Dendritic cell treated with granulocyte-macrophage colony-stimulating factor and Interleukin-4, amounts not matched to agents 40 ng/mL and 50 ng/mL, for 4 days (primary cell): ENCODE measurements around the gene HIKESHI.

Experiments
- H3K27ac Mint-ChIP-seq: one replicate; pipeline ENCODE4 v1.8.0; 2022; ENCODE audit warnings: mild to moderate bottlenecking, mixed read lengths
- H3K27me3 Mint-ChIP-seq: one replicate; pipeline ENCODE4 v1.8.0; 2022; ENCODE audit warnings: mild to moderate bottlenecking, mixed read lengths
- H3K36me3 Mint-ChIP-seq: one replicate; pipeline ENCODE4 v1.8.0; 2022; ENCODE audit warnings: low read depth, mixed read lengths
- H3K4me1 Mint-ChIP-seq: one replicate; pipeline ENCODE4 v1.8.0; 2022; ENCODE audit warnings: low read depth, mixed read lengths
- H3K4me3 Mint-ChIP-seq: one replicate; pipeline ENCODE4 v1.8.0; 2022; ENCODE audit warnings: mild to moderate bottlenecking, moderate library complexity, mixed read lengths
- H3K9me3 Mint-ChIP-seq: one replicate; pipeline ENCODE4 v1.8.0; 2022; ENCODE audit warnings: mixed read lengths
- intact Hi-C: fragments of 100-400 bp; cut with micrococcal nuclease; formaldehyde crosslinking; loops from one replicate; pipeline ENCODE4 v1.15.0; 2022

The HIKESHI gene, protein sequence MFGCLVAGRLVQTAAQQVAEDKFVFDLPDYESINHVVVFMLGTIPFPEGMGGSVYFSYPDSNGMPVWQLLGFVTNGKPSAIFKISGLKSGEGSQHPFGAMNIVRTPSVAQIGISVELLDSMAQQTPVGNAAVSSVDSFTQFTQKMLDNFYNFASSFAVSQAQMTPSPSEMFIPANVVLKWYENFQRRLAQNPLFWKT

GRCh38 chr11:86302092-86302793 is at the start of gene HIKESHI:
HIKESHI (plus strand) TSS chr11:86302240; CDS start chr11:86302449, 209 bp downstream.
- Mint-ChIP-seq H3K27ac (peak within 1 kb of the TSS; percentile 95), H3K27me3 (peaks cover 1% of the 10 kb centered on the region), H3K4me3 (peak within 1 kb of the TSS; percentile 97), H3K36me3 (peaks cover 21% of the 10 kb centered on the region), H3K9me3 (no peaks in the 10 kb centered on the region), H3K4me1 (peaks cover 20% of the 10 kb centered on the region)
- intact Hi-C loops = loop anchor here (2.0 to 10.0 kb wide), 3 partner anchors 637 to 677 kb away; partner anchors contain the start of genes CREBZF, DLG2, TMEM126A and TMEM126B

DNA sequence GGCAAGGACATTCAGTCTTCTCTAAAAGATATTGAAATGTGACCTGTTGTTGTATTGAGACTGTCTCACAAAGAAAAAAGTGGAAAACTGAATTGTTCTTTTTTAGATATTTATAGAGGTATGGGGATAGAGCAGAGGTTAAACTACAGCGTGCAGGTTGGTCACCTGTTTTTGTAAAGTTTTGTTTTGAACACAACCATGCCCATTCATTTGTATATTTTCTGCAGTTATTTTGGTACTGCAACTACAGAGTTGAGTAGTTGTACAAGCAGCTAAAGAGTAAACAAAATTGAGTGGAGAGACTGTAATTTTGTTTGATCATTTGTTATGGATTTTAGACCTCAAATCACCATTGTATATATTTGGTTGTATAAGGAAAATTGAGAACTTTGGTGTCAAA is 46.1 kb upstream of the HIKESHI start:
- H3K4me3 Mint-ChIP-seq = no peak overlapping the region
- peaks cover 6% of the 10 kb centered on the region for H3K4me1 Mint-ChIP-seq
- intact Hi-C loops = no loop called here
- H3K27me3 Mint-ChIP-seq = no peaks in the 10 kb centered on the region
- no peak overlapping the region for H3K27ac Mint-ChIP-seq
- H3K36me3 Mint-ChIP-seq = peaks cover 62% of the 10 kb centered on the region
- H3K9me3 Mint-ChIP-seq = no peaks in the 10 kb centered on the region

DNA sequence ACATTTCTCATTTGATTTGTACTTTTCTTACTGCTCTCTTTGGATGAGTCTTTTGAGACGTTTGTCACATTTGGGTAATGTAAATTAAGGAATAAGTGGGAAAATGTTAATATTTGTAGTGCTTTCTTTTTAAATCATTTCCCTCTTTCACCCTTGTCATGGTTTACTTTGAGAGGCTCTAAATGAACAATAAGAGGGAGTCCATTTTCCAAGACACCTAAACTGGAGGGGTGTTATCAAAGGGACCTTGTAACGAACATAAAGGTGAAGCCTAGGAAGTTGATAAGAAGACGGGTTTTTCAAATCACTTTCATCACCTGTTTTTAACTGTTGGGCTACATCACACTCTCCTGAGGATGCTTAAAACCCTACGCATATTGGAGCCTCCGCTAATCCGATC is 45.4 kb upstream of the HIKESHI start:
- Mint-ChIP-seq H3K36me3 (peaks cover 64% of the 10 kb centered on the region), H3K4me1 (peaks cover 6% of the 10 kb centered on the region), H3K27me3 (no peaks in the 10 kb centered on the region), H3K4me3 (no peak overlapping the region), H3K27ac (no peak overlapping the region), H3K9me3 (no peaks in the 10 kb centered on the region)
- intact Hi-C loops = no loop called here

DNA sequence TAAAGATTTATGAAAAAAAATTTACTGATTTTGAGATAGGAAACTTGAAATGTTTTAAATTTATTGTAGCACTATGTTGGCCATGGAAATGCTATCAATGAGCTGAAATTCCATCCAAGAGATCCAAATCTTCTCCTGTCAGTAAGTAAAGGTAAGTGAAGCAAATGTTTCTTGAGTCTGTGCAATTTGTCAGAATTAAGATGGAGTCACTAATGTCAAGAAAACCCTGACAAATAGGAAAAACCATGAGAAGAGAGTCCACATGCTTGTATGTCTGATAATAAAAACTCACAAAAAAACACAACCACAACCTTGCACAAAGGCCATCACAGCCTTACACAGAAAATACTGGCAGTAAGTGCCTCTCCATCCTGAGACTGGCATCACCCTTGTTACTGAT is 44.6 kb upstream of the HIKESHI start:
- Mint-ChIP-seq H3K27me3 (no peaks in the 10 kb centered on the region), H3K27ac (peak overlapping the region; percentile 50), H3K4me3 (no peak overlapping the region), H3K9me3 (no peaks in the 10 kb centered on the region), H3K4me1 (peaks cover 4% of the 10 kb centered on the region), H3K36me3 (peaks cover 65% of the 10 kb centered on the region)
- intact Hi-C loops = no loop called here

DNA sequence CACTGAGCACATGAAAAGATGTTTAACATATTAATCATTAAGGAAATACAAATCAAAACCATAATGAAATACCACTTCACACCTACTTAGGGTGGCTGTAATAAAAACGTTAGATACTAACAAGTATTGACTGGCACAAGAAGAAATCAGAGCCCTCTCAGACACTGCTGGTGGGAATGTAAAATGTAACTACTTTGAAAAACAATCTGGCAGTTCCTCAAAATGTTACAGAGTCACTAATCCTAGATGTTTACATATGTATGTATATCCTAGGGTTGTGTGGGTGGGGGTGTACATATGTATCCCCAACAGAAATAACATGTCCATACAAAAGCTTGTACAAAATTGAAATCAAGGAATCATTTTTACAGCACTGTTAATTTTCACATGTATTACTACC is 42.3 kb upstream of the HIKESHI start:
- no peak overlapping the region for H3K4me3 Mint-ChIP-seq
- H3K36me3 Mint-ChIP-seq = peaks cover 83% of the 10 kb centered on the region
- H3K9me3 Mint-ChIP-seq = no peaks in the 10 kb centered on the region

GRCh38 chr11:86261328-86261727 is 40.7 kb upstream of the HIKESHI start:
- intact Hi-C loops = no loop called here

More for the DNA sequence above, 42.3 kb upstream of the HIKESHI start:
- Mint-ChIP-seq H3K27ac (no peak overlapping the region), H3K4me1 (no peaks in the 10 kb centered on the region), H3K27me3 (no peaks in the 10 kb centered on the region)
- intact Hi-C loops = no loop called here

DNA sequence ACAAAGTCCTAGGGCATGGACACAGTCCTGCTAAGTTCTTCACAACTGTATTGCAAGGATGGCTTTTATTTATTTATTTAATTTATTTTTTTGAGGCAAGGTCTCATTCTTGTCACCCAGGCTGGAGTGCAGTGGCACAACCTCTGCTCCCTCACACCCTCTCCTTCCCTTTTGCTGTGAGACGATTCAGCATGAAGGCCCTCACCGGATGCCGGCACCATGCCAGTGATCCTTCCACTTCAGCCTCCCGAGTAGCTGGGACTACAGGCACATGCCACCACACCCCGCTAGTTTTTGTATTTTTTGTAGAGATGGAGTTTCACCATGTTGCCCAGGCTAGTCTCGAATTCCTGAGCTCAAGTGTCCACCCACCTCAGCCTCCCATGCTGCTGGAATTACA is 39.7 kb upstream of the HIKESHI start:
- Mint-ChIP-seq H3K9me3 (no peaks in the 10 kb centered on the region), H3K36me3 (peaks cover 68% of the 10 kb centered on the region), H3K27ac (no peak overlapping the region), H3K4me3 (no peak overlapping the region), H3K27me3 (no peaks in the 10 kb centered on the region), H3K4me1 (no peaks in the 10 kb centered on the region)
- intact Hi-C loops = no loop called here

More at GRCh38 chr11:86261328-86261727, 40.7 kb upstream of the HIKESHI start:
- Mint-ChIP-seq H3K27ac (no peak overlapping the region), H3K4me1 (no peaks in the 10 kb centered on the region), H3K9me3 (no peaks in the 10 kb centered on the region), H3K4me3 (no peak overlapping the region), H3K36me3 (peaks cover 78% of the 10 kb centered on the region), H3K27me3 (no peaks in the 10 kb centered on the region)

DNA sequence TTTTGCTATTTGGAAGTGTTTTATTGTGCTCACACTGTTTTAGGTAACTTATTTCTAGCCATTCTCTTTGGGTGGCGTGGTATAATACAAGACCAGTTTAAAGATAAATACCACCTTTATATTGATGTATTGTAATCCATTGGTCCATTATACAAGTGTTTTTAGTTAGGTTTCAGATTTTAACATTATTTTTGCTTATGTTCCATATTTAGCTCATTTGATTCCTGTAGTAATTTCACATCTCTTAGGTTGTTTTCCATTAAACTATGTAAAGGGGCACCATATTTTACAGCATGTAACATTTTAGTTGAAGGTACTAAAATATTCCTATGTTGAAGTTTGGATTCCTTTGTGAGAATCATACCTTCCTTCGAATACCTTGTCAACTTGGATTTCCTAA is 37.4 kb upstream of the HIKESHI start:
- Mint-ChIP-seq H3K4me3 (no peak overlapping the region), H3K27ac (no peak overlapping the region), H3K27me3 (no peaks in the 10 kb centered on the region), H3K4me1 (no peaks in the 10 kb centered on the region), H3K9me3 (no peaks in the 10 kb centered on the region), H3K36me3 (peaks cover 68% of the 10 kb centered on the region)
- intact Hi-C loops = no loop called here

DNA sequence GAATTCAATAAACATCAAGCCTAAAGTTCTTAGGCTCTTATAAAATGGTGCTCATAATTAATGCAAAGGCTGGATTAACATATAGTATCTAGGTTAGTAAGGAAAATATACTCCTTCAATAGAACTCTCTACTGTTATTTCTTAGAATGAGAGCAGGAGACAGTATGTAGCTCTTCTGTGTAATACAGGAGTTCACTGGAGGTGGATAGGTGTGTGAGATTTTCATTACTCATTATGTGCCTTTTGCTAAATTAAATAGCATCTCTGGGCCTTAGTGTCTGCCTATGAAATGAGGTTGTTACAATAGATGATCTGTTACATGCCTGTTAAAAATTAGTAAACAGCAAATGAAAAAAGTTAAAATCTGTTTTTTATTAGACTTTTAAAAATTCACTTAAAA is 36.8 kb upstream of the HIKESHI start:
- Mint-ChIP-seq H3K27me3 (no peaks in the 10 kb centered on the region), H3K4me3 (no peak overlapping the region), H3K36me3 (peaks cover 72% of the 10 kb centered on the region), H3K9me3 (no peaks in the 10 kb centered on the region), H3K27ac (no peak overlapping the region), H3K4me1 (no peaks in the 10 kb centered on the region)
- intact Hi-C loops = no loop called here

DNA sequence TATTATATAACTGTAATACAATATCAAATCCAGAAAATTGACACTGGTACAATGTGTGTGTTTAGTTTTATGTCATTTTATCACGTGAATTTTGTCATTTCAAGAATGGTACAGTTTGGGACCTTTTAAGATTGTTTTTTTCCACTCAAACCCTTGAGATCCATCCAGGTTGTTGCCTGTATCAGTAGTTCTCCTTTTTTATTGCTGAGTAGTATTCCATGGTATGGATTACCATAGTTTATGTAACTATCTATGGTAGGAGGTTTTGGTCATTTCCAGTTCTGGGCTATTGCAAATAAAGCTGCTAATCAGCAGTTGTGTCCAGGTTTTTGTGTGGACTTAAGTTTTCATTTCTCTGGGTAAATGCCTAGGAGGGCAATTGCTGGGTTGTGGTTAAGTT is 32.4 kb upstream of the HIKESHI start:
- Mint-ChIP-seq H3K9me3 (no peaks in the 10 kb centered on the region), H3K4me3 (no peak overlapping the region), H3K4me1 (peaks cover 8% of the 10 kb centered on the region), H3K36me3 (peaks cover 77% of the 10 kb centered on the region), H3K27ac (no peak overlapping the region), H3K27me3 (no peaks in the 10 kb centered on the region)
- intact Hi-C loops = no loop called here

DNA sequence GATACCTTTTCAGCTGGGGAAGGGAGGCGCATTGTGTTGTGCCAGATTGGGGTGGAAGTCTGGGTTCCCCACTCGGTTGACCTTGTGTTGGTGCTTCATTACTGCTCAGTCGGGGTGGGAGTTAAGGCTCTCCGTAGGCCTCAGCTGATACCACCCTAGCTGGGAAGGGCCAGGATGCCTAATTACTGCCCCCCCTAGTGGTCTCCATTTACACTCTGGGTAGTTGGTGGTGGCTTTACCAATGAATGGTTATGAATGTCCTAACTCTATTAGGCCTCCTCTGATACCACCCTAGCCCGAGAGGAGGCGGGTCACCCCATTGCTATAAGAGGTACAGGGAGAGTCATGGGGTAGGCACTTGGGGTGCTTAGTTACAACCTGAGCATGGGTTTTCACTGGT is 27.5 kb upstream of the HIKESHI start:
- peaks cover 8% of the 10 kb centered on the region for H3K4me1 Mint-ChIP-seq
- peaks cover 97% of the 10 kb centered on the region for H3K36me3 Mint-ChIP-seq
- H3K4me3 Mint-ChIP-seq = no peak overlapping the region
- no peaks in the 10 kb centered on the region for H3K27me3 Mint-ChIP-seq
- no peak overlapping the region for H3K27ac Mint-ChIP-seq
- peaks cover 8% of the 10 kb centered on the region for H3K9me3 Mint-ChIP-seq
- intact Hi-C loops = no loop called here

DNA sequence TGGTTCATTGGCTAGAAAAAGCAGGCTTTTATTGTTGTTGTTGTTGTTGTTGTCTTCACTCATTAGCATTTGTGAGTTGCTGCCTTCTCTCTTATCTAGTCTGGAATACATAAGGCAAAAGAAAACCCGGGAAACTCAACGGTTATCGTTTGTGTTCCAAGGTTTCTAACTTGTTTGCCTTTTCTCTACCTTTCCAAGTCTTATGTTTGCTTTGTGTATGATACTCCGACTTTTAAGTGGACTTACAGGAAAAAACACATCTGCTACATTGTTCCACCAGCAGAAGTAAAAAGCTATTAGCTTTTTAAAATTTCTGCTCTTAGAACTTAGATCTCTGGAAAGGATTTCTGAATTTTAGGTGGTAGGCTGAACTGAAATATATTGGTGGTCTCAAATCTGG is 27.0 kb upstream of the HIKESHI start:
- intact Hi-C loops = no loop called here
- no peak overlapping the region for H3K4me3 Mint-ChIP-seq
- no peak overlapping the region for H3K27ac Mint-ChIP-seq
- H3K27me3 Mint-ChIP-seq = no peaks in the 10 kb centered on the region
- H3K9me3 Mint-ChIP-seq = peaks cover 10% of the 10 kb centered on the region
- peaks cover 8% of the 10 kb centered on the region for H3K4me1 Mint-ChIP-seq
- H3K36me3 Mint-ChIP-seq = peaks cover 97% of the 10 kb centered on the region

DNA sequence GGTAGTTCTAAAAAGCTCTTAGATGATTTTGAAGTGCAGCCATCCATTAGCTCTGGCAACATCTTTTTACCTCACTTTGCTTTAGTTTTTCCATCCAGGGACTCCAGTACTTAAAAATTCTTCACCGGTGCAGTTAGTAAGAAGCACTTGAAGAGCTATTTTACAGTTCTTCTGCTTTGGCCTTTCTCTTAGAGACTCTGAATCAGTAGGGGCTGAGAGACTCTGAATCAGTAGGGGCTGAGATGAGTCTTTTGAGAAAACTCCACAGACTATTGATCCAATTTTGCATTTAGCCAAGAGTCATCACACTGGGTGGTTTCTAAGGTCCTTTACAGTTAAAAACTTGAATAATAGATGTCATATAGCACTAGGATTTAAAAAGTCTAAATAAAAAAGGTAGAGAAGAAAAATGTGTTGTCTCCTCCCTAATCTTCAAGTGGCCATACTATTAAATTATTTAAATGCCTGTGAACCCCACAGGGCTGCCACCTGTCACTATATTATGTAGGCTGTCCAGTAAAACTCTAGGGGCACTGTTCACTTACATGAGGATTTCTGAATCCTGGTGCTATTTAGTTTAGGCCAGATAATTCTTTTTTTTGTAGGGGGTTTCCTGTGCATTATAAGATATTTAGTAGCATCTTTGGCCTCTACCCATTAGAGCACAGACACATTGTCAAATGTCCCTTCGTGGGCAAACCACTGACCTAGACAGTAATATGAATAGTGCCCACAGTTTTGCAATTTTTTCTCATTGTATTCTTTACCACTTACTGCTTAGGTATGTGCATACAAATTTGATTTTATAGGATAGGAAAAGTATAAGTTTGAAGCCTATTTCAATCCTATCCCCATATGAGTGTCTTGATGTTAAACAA is 26.3 kb upstream of the HIKESHI start:
- H3K4me1 Mint-ChIP-seq = peaks cover 8% of the 10 kb centered on the region
- H3K4me3 Mint-ChIP-seq = no peak overlapping the region
- no peaks in the 10 kb centered on the region for H3K27me3 Mint-ChIP-seq
- intact Hi-C loops = no loop called here
- H3K36me3 Mint-ChIP-seq = peaks cover 97% of the 10 kb centered on the region
- peaks cover 10% of the 10 kb centered on the region for H3K9me3 Mint-ChIP-seq
- no peak overlapping the region for H3K27ac Mint-ChIP-seq

DNA sequence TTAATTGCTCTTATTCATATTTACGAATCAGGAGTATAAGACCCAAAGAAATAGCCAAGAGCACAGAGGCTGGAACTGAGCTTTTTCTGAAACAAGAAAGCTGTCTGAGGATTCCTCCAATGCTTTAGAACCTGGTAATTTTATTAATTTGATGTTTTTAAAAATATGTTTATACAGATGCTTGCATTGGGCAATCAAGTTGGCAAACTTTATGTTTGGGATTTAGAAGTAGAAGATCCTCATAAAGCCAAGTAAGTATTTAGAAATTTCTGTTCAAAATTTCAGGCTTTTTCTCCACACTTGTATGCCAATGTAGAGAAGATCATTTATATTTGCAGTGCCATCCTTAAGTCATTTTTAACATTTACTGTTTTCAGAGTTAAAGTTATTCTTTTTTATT is 24.3 kb upstream of the HIKESHI start:
- Mint-ChIP-seq H3K4me3 (no peak overlapping the region), H3K4me1 (no peaks in the 10 kb centered on the region)

More for the DNA sequence above, 24.3 kb upstream of the HIKESHI start:
- H3K9me3 Mint-ChIP-seq = peaks cover 10% of the 10 kb centered on the region
- intact Hi-C loops = no loop called here
- H3K27ac Mint-ChIP-seq = no peak overlapping the region
- H3K36me3 Mint-ChIP-seq = peaks cover 88% of the 10 kb centered on the region
- H3K27me3 Mint-ChIP-seq = no peaks in the 10 kb centered on the region
